Esophagus mucosa (tissue), 1 donor: ENCODE results near the gene HCN2. TPM values are rescaled to one million over a fixed set of nuclear protein-coding genes. Genes with fewer than 3 reads are reported as not detected.
A peak's percentile ranks its signal among the peaks of the same experiment; 100 is the strongest.
"Not testable (repeated sequence)": the region's sequence is repeated elsewhere in the genome, so short reads cannot be mapped to it uniquely, and the experiment has no call there.

Source experiments
- ATAC-seq: fragments of 200-7000 bp; cut with Tn5 transposase; one replicate; pipeline ENCODE4 v1.9.1; 2020
- total RNA-seq: library from RNA; stranded (reverse); gene quantifications from one replicate; pipeline ENCODE4 v1.2.4, GENCODE V29; 2023
- donor health status: DM: yes; HTN: yes; CAD: no.

The HCN2 gene
- total RNA-seq, 1 donor from 2014 or later = 0.48 TPM

DNA sequence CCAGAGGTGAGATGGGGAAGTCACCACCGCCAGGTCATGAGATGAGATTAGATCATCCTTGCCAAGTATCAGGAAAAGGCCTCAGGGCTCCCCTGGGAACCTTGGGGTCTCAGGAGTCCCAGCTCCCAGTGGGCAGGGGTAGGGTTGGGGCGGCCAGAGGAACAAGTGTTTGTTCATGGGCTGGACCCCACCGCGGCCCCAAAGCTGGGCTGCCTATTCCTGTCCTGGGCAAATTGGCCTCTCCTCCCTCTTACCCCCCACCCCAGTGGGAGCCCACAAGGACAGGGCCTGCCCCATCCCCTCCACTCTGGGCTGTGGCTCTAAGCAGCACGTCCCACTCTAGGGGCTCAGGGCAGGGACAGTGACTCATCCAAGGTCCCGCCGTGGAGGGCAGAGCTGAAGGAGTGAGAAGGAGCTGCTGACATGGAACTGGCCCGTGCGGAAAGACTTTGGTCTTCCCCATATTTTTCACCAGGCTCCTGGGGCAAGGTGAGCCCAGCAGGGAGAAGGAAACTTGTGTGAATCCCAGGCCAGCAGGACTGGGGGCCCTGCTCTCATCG, 4.0 kb upstream of the HCN2 start:
- ATAC-seq = peak; percentile 8

- ATAC-seq = peak; percentile 25
Observed at GRCh38 chr19:588093-588740, 1.5 kb upstream of the HCN2 start.

- no peak for ATAC-seq
Observed at GRCh38 chr19:588741-589692, 664 bp upstream of the HCN2 start.

DNA sequence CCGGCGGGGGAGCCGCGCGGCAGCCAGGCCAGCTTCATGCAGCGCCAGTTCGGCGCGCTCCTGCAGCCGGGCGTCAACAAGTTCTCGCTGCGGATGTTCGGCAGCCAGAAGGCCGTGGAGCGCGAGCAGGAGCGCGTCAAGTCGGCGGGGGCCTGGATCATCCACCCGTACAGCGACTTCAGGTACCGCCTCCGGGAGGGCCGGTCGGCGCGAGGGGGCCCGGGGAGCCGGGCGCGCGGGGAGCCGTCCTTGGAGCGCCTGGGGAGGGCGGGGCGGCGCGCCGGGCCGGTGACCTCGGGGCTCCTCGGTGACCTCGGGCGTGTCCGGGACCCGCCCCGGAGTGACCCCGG, 690 bp downstream of the HCN2 start:
- no peak for ATAC-seq

- no peak for ATAC-seq
Observed at GRCh38 chr19:590750-591098, 1.0 kb downstream of the HCN2 start.

DNA sequence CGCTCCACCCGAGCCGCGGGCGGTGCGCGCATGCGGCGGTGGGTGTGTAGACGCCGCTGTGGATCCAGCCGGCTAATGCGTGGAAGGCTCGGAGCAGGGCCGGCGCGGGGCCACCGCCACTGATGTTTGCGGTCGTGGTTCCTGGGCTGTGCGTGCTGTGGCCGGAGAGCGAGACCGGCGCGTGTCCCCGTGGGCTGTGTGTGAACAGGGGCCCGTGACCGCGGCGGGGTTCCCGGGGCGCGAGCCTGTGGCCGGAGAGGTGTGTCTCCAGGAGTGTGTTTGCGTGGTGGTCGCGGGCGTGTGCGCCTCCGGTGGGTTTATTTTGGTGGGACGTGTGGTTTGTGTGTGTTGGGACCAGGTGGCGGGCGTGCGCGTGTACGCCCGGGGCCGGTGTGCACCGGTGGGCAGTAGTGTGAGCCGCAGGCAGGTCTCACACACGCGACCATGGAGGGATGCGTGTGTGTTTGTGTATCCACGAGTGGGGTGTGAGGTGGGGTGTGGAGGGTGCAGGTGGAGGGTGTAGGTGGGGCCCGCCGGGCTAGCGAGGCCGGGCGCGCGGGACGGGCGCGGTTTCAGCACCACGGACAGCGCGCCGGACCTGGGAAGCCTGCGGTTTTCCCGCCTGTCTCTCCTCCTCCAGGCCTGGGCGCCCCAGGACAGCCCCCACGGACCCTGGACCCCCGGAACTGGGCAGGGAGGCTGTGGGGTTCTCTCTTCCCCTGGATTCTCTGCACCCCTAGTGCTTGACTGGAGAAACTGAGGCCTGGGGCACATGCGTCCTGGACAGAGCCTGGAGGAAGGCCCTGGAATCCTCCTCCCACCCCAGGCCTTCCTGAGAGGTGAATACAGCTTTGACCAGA, 1.6 kb downstream of the HCN2 start:
- peak; percentile 16 for ATAC-seq

DNA sequence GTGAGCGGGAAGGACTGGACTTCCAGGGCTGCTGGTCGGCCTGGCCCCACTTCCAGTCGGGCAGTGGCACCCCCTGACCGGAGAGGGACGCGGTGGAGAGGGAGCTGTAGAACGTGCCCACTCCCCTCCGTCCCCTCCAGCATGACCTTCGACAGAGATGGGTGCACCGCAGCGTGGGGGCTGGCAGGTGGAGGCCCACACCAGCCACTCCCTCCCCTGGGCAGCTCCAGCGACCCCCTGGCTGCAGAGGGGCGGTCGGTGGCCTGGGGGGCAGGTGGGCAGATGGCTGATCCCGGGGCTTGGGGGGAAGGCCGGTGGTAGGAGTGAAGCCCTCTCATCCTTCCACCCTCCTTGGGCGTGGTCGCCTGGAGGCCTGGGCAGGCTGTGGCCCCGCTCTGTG, 2.4 kb downstream of the HCN2 start:
- no peak for ATAC-seq

DNA sequence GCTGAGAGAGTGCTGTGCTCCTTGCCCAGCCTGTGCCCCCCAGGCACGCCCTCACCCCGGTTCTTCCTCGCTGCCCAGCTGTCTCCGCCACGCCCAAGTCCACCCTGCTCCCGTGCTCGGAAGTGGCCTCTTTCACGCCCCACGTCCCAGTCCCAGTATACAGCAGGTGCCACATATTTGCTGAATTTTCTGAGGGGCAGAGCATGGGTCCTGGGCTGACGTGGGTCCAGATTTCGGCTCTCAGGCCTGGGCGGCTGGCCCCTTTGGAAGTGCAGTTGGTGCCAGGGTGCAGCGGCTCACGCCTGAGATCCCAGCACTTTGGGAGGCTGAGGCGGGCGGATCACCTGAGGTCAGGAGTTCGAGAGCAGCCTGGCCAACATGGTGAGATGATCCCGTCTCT, 3.4 kb downstream of the HCN2 start:
- ATAC-seq = no peak

DNA sequence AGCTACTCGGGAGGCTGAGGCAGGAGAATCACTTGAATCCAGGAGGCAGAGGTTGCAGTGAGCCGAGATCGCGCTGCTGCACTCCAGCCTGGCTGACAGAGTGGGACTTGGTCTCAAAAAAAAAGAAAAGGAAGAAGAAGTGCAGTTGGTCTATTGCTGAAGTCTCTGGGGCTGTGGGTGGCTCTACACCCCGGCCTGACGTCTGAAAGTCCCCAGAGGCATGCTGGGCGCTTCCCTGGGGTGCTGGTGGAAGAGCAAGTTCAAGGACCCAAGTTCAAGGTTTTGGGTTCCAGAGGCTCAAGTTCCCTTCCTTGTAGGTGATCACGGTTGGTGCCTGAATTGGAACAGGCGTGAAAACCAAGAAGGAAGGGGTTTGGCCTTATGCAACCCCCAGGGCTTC, 3.8 kb downstream of the HCN2 start:
- ATAC-seq = no peak

- no peak for ATAC-seq
Observed at GRCh38 chr19:594265-594870, 4.7 kb downstream of the HCN2 start.

DNA sequence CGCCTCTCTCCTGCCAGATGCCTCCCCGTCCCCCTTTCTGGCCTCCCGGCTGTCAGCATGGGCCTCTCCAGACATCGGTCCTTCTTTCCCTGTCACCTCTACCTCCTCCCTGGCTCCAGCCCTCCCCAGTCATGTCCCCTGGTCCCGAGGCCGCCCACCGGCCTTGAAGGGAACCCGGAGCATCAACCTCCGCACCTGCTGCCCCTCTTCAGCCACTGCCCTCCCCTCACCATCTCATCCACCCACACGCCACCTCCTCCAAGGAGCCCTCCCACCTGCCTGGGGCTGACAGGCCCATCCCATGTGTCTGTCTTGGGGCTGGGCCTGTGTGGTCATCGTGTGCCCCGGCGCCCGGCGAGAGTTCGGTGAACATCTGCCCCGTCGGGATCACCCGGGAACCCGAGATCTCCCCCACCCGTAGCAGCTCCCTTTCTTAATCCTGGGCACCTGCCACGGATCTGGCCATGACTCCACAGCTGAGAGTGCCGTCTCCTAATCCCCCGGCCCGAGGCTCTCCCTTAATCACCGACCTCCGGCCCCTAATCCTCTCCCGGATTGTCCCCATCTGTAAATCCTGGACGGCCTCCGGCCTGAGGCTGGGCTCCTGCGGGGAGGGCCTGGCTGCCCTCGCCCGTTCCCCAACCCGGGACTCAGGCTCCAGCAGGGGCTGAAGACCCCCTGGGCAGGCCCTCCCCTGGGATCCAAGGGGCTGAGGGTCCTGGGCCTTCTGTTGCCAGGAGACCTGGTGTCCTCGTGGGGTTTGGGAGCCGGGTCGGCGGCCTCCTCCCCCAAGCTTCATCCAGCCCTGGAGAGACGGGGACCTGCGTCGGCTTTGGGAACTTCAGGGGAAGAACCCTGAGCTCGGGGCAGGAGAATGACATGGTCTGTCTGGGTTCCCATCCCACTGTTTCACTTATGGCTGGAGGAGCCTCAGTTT, 5.9 kb downstream of the HCN2 start:
- ATAC-seq = no peak

- no peak for ATAC-seq
Observed at GRCh38 chr19:596263-596655, 6.6 kb downstream of the HCN2 start.

GRCh38 chr19:597406-598315, 8.0 kb downstream of the HCN2 start:
- no peak for ATAC-seq

- ATAC-seq = no peak
Observed at GRCh38 chr19:601310-601709, 11.6 kb downstream of the HCN2 start.

- no peak for ATAC-seq
Observed at GRCh38 chr19:601790-602189, 12.1 kb downstream of the HCN2 start.

- ATAC-seq = no peak
Observed at GRCh38 chr19:602391-603301, 13.0 kb downstream of the HCN2 start.

- not testable (repeated sequence) for ATAC-seq
Observed at GRCh38 chr19:603302-603639, 13.6 kb downstream of the HCN2 start.

GRCh38 chr19:603779-604178, 14.1 kb downstream of the HCN2 start:
- not testable (repeated sequence) for ATAC-seq

DNA sequence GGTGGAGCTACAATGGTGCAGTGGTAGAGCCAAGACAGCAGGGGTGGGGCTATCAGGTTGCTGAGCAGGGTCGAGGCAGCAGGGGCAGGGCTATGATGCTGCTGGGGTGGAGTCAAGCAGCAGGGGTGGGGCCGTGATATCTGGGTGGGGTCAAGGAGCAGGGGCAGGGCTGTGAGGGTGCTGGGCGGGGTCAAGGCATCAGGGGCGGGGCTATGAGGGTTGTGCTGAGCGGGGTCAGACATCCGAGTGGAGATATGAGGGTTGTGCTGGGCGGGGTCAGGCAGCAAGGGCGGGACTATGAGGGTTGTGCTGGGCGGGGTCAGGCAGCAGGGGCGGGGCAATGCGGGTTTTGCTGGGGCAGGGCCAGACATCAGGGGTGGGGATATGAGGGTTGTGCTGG, 14.7 kb downstream of the HCN2 start:
- ATAC-seq = peak; percentile 40
